GM12878 (cell line): ENCODE results near the gene CTRB2. TPM values are rescaled to one million over a fixed set of nuclear protein-coding genes. Genes with fewer than 3 reads are reported as not detected.

Experiments used
- ATAC-seq: fragments of 200-7000 bp; cut with Tn5 transposase; 3 replicates; pipeline ENCODE4 v1.9.1; 2020; ENCODE audit warnings: mild to moderate bottlenecking, moderate library complexity
- BruUV-seq: library from RNA; stranded (reverse); fragments of 400-500 nt; replicated peaks from 2 replicates; lab custom pipeline; 2021; lab: Mats Ljungman, UMichigan
- CTCF ChIA-PET: fragments of 300-600 bp; sonication (Branson Sonifier 250); formaldehyde crosslinking; extraction: SDS; loops from one replicate; lab custom pipeline; 2021; ENCODE audit warnings: inconsistent platforms; lab: Yijun Ruan, JAX
- POLR2A ChIA-PET: fragments of 350-600 bp; formaldehyde crosslinking; extraction: SDS; loops from one replicate; lab custom pipeline; 2021; ENCODE audit warnings: inconsistent platforms; lab: Charles Lee
- RAD21 ChIA-PET: fragments of 300-600 bp; sonication (Branson Sonifier 250); formaldehyde crosslinking; loops from one replicate; lab custom pipeline; 2023; ENCODE audit warnings: antibody characterized with exemption; ENCODE audit not compliant: unreplicated experiment; lab: Charles Lee
- SMC1A ChIA-PET: fragments of 300-600 bp; sonication (Branson Sonifier 250); formaldehyde crosslinking; loops from one replicate; lab custom pipeline; 2023; ENCODE audit not compliant: unreplicated experiment, uncharacterized antibody; lab: Charles Lee
- DNase-seq: peaks from one replicate; pipeline ENCODE4 v3.0.0-alpha.2; 2011; ENCODE audit warnings: low read depth, low spot score
- FAIRE-seq: peaks from 3 replicates; lab custom pipeline; 2011; peaks lifted over from hg19 to GRCh38; lab: Jason Lieb, UNC
- H2AFZ ChIP-seq: 2 replicates; pipeline ENCODE4 v1.6.0; 2011; ENCODE audit warnings: low read depth, low read length, control low read depth; ENCODE audit not compliant: control insufficient read depth
- H3K27ac ChIP-seq: 2 replicates; pipeline ENCODE4 v1.5.1; 2011; ENCODE audit warnings: control low read depth; ENCODE audit not compliant: control insufficient read depth, insufficient read depth
- H3K27me3 ChIP-seq, 2 experiments: replicated peaks in 1 of 2; 2 replicates each; pipeline versions ENCODE4 v1.6.0 to v1.6.1; 2011; ENCODE audit warnings: low read length in 1 of 2; ENCODE audit not compliant: control insufficient read depth in 2 of 2, insufficient read depth in 2 of 2
- H3K36me3 ChIP-seq, 2 experiments: 2 replicates each; pipeline ENCODE4 v1.5.1; 2011; ENCODE audit warnings: low read length in 1 of 2; ENCODE audit not compliant: control insufficient read depth in 2 of 2, insufficient read depth in 2 of 2
- H3K4me1 ChIP-seq: 2 replicates; pipeline ENCODE4 v1.6.1; 2011; ENCODE audit warnings: mild to moderate bottlenecking, low read length, moderate library complexity, mixed read lengths; ENCODE audit not compliant: control insufficient read depth, insufficient read depth
- H3K4me2 ChIP-seq: 2 replicates; pipeline ENCODE4 v1.6.0; 2011; ENCODE audit warnings: control low read depth; ENCODE audit not compliant: control insufficient read depth, insufficient read depth
- H3K4me3 ChIP-seq: fragments of 200-600 bp; sonication (generic); 2 replicates; pipeline ENCODE4 v1.5.1; 2016
- H3K79me2 ChIP-seq: 2 replicates; pipeline ENCODE4 v1.6.0; 2011; ENCODE audit warnings: low read length; ENCODE audit not compliant: control insufficient read depth, insufficient read depth
- H3K9ac ChIP-seq: 2 replicates; pipeline ENCODE4 v1.8.0; 2011; ENCODE audit warnings: low read length, control low read depth, mixed read lengths; ENCODE audit not compliant: control insufficient read depth, insufficient read depth
- H3K9me3 ChIP-seq: replicated peaks from 3 replicates; pipeline ENCODE4 v1.5.1; 2011; ENCODE audit warnings: mild to moderate bottlenecking, low read length; ENCODE audit not compliant: control insufficient read depth, insufficient read depth
- H4K20me1 ChIP-seq: 2 replicates; pipeline ENCODE4 v1.6.0; 2011; ENCODE audit not compliant: control insufficient read depth, insufficient read depth
- BACH1 ChIP-seq: fragments of 450-650 bp; IDR thresholded peaks from 2 replicates; pipeline ENCODE4 v1.6.1; 2017; ENCODE audit warnings: mild to moderate bottlenecking, borderline replicate concordance
- BCL3 ChIP-seq: IDR thresholded peaks from 2 replicates; pipeline ENCODE4 v1.6.1; 2011; ENCODE audit warnings: borderline replicate concordance, low read depth, mild to moderate bottlenecking, moderate library complexity, low read length; ENCODE audit not compliant: insufficient read depth, poor library complexity, severe bottlenecking
- CREM ChIP-seq: IDR thresholded peaks from 2 replicates; pipeline ENCODE4 v1.6.1; 2014; ENCODE audit warnings: antibody characterized with exemption, low read depth
- CUX1 ChIP-seq: IDR thresholded peaks from 2 replicates; pipeline ENCODE4 v1.6.1; 2012; ENCODE audit warnings: improper control_type of control experiment, low read depth, low read length; ENCODE audit not compliant: insufficient replicate concordance
- JUND ChIP-seq: IDR thresholded peaks from 2 replicates; pipeline ENCODE4 v1.6.1; 2012; ENCODE audit warnings: low read depth, mild to moderate bottlenecking, low read length, improper control_type of control experiment, moderate library complexity
- LARP7 ChIP-seq: fragments of 450-650 bp; IDR thresholded peaks from 2 replicates; pipeline ENCODE4 v1.6.1; 2017; ENCODE audit warnings: mild to moderate bottlenecking
- NFXL1 ChIP-seq: fragments of 450-650 bp; IDR thresholded peaks from 2 replicates; pipeline ENCODE4 v1.6.1; 2017; ENCODE audit warnings: antibody characterized with exemption, mild to moderate bottlenecking, borderline replicate concordance
- PAX5 ChIP-seq: IDR thresholded peaks from 2 replicates; pipeline ENCODE4 v1.6.1; 2011; ENCODE audit warnings: low read depth, low read length, borderline replicate concordance
- RCOR1 ChIP-seq: conservative IDR thresholded peaks from 2 replicates; pipeline ENCODE4 v1.6.1; 2012; ENCODE audit warnings: low read depth, low read length, improper control_type of control experiment
- YBX1 ChIP-seq: fragments of 450-650 bp; IDR thresholded peaks from 2 replicates; pipeline ENCODE4 v1.6.1; 2016; ENCODE audit warnings: antibody characterized with exemption
- ZNF384 ChIP-seq: IDR thresholded peaks from 2 replicates; pipeline ENCODE4 v1.6.1; 2012; ENCODE audit warnings: low read depth, mild to moderate bottlenecking, low read length, improper control_type of control experiment, borderline replicate concordance
- whole genome bisulfite sequencing: methylation state at CpG from one replicate; pipeline ENCODE4 v1.1.6; 2016; ENCODE audit warnings: low lambda C conversion rate; ENCODE audit not compliant: insufficient replicate concordance, insufficient coverage; ENCODE audit errors: missing lambda C conversion rate; 5-methylcytosine and 5-hydroxymethylcytosine counted together
- in situ Hi-C: fragments of 300-500 bp; cut with MboI; formaldehyde crosslinking; loops from 9 replicates; pipeline ENCODE4 v1.14.3; 2018; ENCODE audit warnings: mixed read lengths
- intact Hi-C: fragments of 100-400 bp; cut with micrococcal nuclease; formaldehyde crosslinking; loops from one replicate; pipeline ENCODE4 v1.14.2; 2022; ENCODE audit not compliant: unreplicated experiment
- polyA plus RNA-seq, 11 experiments: library from polyadenylated mRNA; depleted of rRNA in 4 of 11; unstranded in 6 of 11; stranded (reverse) in 5 of 11; fragments of >200 nt; fragmentation: Nextera tagmentation in 4 of 11; fragmentation: Illumina TruSeq in 1 of 11; extraction: Ambion mirVana in 4 of 11; extraction: Trizol in 1 of 11; gene quantifications; 1 replicate in 1 of 11; 2 replicates in 10 of 11; pipeline versions ENCODE4 v1.2.1 to v1.2.3, GENCODE V29; 2011 to 2016; ENCODE audit warnings: inconsistent platforms in 2 of 11, missing spikeins in 2 of 11, low read depth in 1 of 11
- total RNA-seq, 4 experiments: library from RNA; depleted of rRNA in 3 of 4; stranded (reverse); fragments of >200 nt in 3 of 4; fragmentation: Illumina TruSeq in 1 of 4; extraction: Trizol in 1 of 4; gene quantifications; 2 replicates each; pipeline versions ENCODE4 v1.2.1 to v1.2.3, GENCODE V29; 2013 to 2021
- TF ChIP-seq, protein P1 (sequence below): fragments of 450-650 bp; formaldehyde crosslinking; IDR thresholded peaks from 2 replicates; pipeline ENCODE4 v1.4.0; 2022; ENCODE audit warnings: mild to moderate bottlenecking, moderate library complexity

CTRB2 gene
- total and polyA plus RNA-seq, 10 of the 15 experiments (the other 5 are each of a cell fraction or from before 2014, with no cell fraction given), result 9.4 TPM; not detected in 9

DNA sequence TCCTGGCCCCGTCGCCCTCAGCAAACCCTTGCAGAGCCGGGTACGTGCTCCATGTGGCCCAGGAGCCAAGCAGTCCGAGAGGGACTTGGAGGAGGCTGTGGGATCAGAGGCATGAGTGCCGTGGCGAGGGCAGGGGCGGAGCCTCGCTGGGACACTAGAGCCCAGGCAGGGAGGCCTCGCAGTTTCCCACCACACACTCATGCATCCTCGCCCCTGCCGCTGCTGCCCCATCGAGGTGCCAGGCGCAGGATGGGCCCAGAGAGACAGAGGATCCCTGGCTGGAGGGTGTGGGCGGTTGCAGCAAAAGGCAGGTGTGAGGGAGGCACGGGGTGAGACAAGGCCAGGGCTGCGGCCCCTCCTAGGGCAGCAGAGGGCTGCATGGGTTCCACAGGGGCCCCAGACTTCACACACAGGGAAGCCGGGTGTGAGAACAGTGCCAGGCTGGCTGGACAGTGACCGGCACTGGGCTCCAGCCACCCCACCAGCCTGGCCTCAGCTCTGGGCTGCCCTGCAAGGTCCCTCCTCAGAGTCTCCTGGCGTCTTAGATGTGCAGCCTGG, 36.8 kb upstream of the CTRB2 start:
- 73% methylated on average over 20 of the region's 20 CpGs for WGBS
- FAIRE-seq (no peak), ATAC-seq (no peak), DNase-seq (no peak)
- peaks cover 0 to 1% of the 10 kb centered on the region in 2 experiments; a peak in 1 of 4 replicates for H3K36me3 ChIP-seq
- H3K9ac ChIP-seq, result no peak overlapping the region
- H2AFZ ChIP-seq, result no peak overlapping the region
- BruUV-seq, result no TSS peak
- no peaks in the 10 kb centered on the region for H3K79me2 ChIP-seq
- no peaks in the 10 kb centered on the region for H3K9me3 ChIP-seq
- ChIA-PET SMC1A (interaction anchor here (1.0 to 2.4 kb wide), 2 partner anchors 42 to 142 kb away, joined by 3 to 9 read pairs; no protein-coding TSS in a partner anchor), CTCF (interaction anchor here (1.2 kb wide), 1 partner anchor 142 kb away, joined by 4 read pairs; no protein-coding TSS in a partner anchor), RAD21 (interaction anchor here (2.5 kb wide), 1 partner anchor 135 kb away, joined by 13 read pairs; no protein-coding TSS in a partner anchor), POLR2A (interaction anchor here (1.1 kb wide), 1 partner anchor 545 kb away, joined by 3 read pairs; no protein-coding TSS in a partner anchor)
- no peak overlapping the region for H3K4me3 ChIP-seq
- no peak overlapping the region for H3K4me2 ChIP-seq
- H3K27ac ChIP-seq, result no peak overlapping the region
- H3K4me1 ChIP-seq, result peaks cover 19% of the 10 kb centered on the region
- in situ Hi-C loops, result no loop called here
- H3K27me3 ChIP-seq, result no peaks in the 10 kb centered on the region
- H4K20me1 ChIP-seq, result peaks cover 6% of the 10 kb centered on the region; the same call in 1 of the 2 replicates
- intact Hi-C loops, result no loop called here
- no peak for TF ChIP-seq JUND
- TF ChIP-seq NFXL1, result no peak
- TF ChIP-seq ZNF384, result no peak
- TF ChIP-seq BCL3, result no peak
- TF ChIP-seq BACH1, result no peak
- no peak for TF ChIP-seq CREM
- TF ChIP-seq RCOR1, result no peak
- TF ChIP-seq LARP7, result no peak
- TF ChIP-seq CUX1, result no peak
- TF ChIP-seq PAX5, result no peak
- TF ChIP-seq YBX1, result no peak
- TF ChIP-seq, protein P1, sequence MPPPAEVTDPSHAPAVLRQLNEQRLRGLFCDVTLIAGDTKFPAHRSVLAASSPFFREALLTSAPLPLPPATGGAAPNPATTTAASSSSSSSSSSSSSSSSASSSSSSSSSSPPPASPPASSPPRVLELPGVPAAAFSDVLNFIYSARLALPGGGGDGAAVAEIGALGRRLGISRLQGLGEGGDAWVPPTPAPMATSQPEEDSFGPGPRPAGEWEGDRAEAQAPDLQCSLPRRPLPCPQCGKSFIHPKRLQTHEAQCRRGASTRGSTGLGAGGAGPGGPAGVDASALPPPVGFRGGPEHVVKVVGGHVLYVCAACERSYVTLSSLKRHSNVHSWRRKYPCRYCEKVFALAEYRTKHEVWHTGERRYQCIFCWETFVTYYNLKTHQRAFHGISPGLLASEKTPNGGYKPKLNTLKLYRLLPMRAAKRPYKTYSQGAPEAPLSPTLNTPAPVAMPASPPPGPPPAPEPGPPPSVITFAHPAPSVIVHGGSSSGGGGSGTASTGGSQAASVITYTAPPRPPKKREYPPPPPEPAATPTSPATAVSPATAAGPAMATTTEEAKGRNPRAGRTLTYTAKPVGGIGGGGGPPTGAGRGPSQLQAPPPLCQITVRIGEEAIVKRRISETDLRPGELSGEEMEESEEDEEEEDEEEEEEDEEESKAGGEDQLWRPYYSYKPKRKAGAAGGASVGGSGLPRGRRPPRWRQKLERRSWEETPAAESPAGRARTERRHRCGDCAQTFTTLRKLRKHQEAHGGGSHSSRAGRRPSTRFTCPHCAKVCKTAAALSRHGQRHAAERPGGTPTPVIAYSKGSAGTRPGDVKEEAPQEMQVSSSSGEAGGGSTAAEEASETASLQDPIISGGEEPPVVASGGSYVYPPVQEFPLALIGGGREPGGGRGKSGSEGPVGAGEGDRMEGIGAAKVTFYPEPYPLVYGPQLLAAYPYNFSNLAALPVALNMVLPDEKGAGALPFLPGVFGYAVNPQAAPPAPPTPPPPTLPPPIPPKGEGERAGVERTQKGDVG (CRISPR knock-in tag), result no peak
